Endodermal cell (in vitro differentiated cells): ENCODE data around the gene RANBP3L. TPM values are rescaled to one million over a fixed set of nuclear protein-coding genes. Genes with fewer than 3 reads are reported as not detected.

Experiments
- DNase-seq: peaks from one replicate; pipeline ENCODE4 v3.0.0-alpha.2; 2017
- H3K27ac ChIP-seq: 2 replicates; pipeline ENCODE4 v1.5.1; 2013; ENCODE audit warnings: mild to moderate bottlenecking, low read depth, low read length, moderate library complexity
- H3K27me3 ChIP-seq: 2 replicates; pipeline ENCODE4 v1.6.1; 2013; ENCODE audit warnings: mild to moderate bottlenecking, low read length, moderate library complexity; ENCODE audit not compliant: insufficient read depth, control insufficient read depth, poor library complexity, severe bottlenecking
- H3K36me3 ChIP-seq: 2 replicates; pipeline ENCODE4 v1.7.0; 2013; ENCODE audit warnings: mild to moderate bottlenecking, low read length, moderate library complexity; ENCODE audit not compliant: control insufficient read depth, insufficient read depth
- H3K4me1 ChIP-seq: one replicate; pipeline ENCODE4 v1.7.0; 2013; ENCODE audit warnings: low read length; ENCODE audit not compliant: control insufficient read depth, insufficient read depth
- H3K4me3 ChIP-seq: 2 replicates; pipeline ENCODE4 v1.5.1; 2013; ENCODE audit warnings: mild to moderate bottlenecking, low read length, moderate library complexity
- H3K9ac ChIP-seq: 2 replicates; pipeline ENCODE4 v1.6.1; 2013; ENCODE audit warnings: mild to moderate bottlenecking, low read length, moderate library complexity; ENCODE audit not compliant: poor library complexity, severe bottlenecking; ENCODE audit errors: extremely low read depth
- H3K9me3 ChIP-seq: 2 replicates; pipeline ENCODE4 v1.6.1; 2013; ENCODE audit warnings: mild to moderate bottlenecking, low read length, moderate library complexity; ENCODE audit not compliant: control insufficient read depth
- H3K27ac Mint-ChIP-seq: 2 replicates; pipeline ENCODE4 v1.8.0; 2020; ENCODE audit warnings: mixed read lengths
- H3K27me3 Mint-ChIP-seq: 2 replicates; pipeline ENCODE4 v1.8.0; 2021; ENCODE audit warnings: mild to moderate bottlenecking, mixed read lengths; ENCODE audit not compliant: insufficient read depth
- H3K36me3 Mint-ChIP-seq: 2 replicates; pipeline ENCODE4 v1.8.0; 2020; ENCODE audit warnings: low read depth, mixed read lengths
- H3K4me1 Mint-ChIP-seq: 2 replicates; pipeline ENCODE4 v1.8.0; 2020; ENCODE audit warnings: mixed read lengths
- H3K4me3 Mint-ChIP-seq: 2 replicates; pipeline ENCODE4 v1.8.0; 2020; ENCODE audit warnings: mild to moderate bottlenecking, moderate library complexity, mixed read lengths
- H3K9me3 Mint-ChIP-seq: 2 replicates; pipeline ENCODE4 v1.8.0; 2020; ENCODE audit warnings: mild to moderate bottlenecking, mixed read lengths
- WGBS, 2 experiments: methylation state at CpG; one replicate each; pipeline versions ENCODE4 v1.1.5 to v1.1.7; 2013; ENCODE audit warnings: missing lambda C conversion rate in 2 of 2, mixed read lengths in 1 of 2; ENCODE audit not compliant: insufficient coverage in 1 of 2, insufficient read length in 1 of 2; 5-methylcytosine and 5-hydroxymethylcytosine counted together
- total RNA-seq, 2 donors: library from RNA; stranded (reverse); fragmentation: NEBNext Ultra II Directional in 1 of 2; extraction: Animal tissue kit (Norgen Biotek cat#: 25700) in 1 of 2; gene quantifications; 2 replicates in 1 of 2; 3 replicates in 1 of 2; pipeline ENCODE4 v1.2.1, GENCODE V29; 2021
- TF ChIP-seq, protein P1 (sequence below): fragments of 200-600 bp; sonication (generic); conservative IDR thresholded peaks from 2 replicates; pipeline ENCODE4 v1.5.0; 2021; ENCODE audit warnings: antibody characterized with exemption, mild to moderate bottlenecking

The RANBP3L gene
- total RNA-seq, 2 donors from 2014 or later = not detected

DNA sequence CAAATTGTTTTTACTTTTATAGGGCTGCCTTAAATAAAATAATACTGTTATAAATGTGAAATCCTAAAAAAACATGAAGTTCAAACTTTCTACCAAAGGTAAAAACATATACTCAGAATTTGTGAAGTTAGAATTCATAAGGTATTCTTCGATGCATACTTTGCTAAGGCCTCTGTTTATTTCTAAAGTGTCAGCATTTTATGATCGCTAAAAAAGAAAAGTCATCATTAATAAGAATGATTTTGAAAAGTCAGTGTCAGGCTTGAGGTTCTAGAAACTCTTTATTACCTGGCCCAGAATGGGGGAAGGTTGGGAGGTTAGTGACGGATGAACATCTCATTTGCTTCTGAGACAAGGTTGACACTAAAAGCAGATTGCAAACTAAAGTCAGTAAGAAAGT lies 33.8 kb downstream of the RANBP3L start:
- no peak overlapping the region for H3K27ac Mint-ChIP-seq

DNA sequence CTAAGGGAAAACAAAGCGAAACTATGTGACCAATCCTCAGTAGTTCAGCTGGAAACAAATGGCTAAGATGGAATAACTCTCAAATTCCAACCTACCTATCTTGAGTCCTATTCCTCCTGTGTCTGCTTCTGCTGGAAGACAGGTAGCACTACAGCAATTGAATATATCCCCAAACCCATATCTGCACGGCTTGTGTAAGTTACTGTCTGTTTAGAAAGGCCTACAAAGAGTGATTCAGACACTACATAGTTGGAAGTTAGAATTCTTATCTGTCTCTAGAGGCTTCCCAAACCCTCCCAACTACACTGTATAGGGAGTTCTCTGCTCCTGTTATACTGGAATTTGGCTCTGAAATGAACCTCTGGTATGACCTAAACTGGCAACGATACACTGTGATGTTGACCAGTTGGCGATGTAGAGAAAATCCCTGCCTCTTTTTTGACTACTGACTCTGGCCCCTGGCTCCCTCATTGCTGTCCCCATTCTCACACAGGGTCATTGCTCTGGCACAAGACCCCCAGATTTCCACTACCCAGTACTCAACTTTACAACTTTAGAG lies 37.4 kb downstream of the RANBP3L start:
- no peak overlapping the region for H3K9ac ChIP-seq
- no peaks in the 10 kb centered on the region for H3K9me3 ChIP-seq
- no peak for DNase-seq
- no peaks in the 10 kb centered on the region for H3K4me1 ChIP-seq
- Mint-ChIP-seq H3K4me1 (no peaks in the 10 kb centered on the region), H3K27ac (no peak overlapping the region), H3K36me3 (no peaks in the 10 kb centered on the region), H3K4me3 (no peak overlapping the region), H3K9me3 (no peaks in the 10 kb centered on the region), H3K27me3 (peaks cover 5% of the 10 kb centered on the region)
- no peak overlapping the region for H3K27ac ChIP-seq
- no peak overlapping the region for H3K4me3 ChIP-seq
- no peaks in the 10 kb centered on the region for H3K36me3 ChIP-seq
- WGBS, 2 experiments = 89 to 97% methylated on average over 3 to 4 of the region's 4 CpGs
- TF ChIP-seq, protein P1, sequence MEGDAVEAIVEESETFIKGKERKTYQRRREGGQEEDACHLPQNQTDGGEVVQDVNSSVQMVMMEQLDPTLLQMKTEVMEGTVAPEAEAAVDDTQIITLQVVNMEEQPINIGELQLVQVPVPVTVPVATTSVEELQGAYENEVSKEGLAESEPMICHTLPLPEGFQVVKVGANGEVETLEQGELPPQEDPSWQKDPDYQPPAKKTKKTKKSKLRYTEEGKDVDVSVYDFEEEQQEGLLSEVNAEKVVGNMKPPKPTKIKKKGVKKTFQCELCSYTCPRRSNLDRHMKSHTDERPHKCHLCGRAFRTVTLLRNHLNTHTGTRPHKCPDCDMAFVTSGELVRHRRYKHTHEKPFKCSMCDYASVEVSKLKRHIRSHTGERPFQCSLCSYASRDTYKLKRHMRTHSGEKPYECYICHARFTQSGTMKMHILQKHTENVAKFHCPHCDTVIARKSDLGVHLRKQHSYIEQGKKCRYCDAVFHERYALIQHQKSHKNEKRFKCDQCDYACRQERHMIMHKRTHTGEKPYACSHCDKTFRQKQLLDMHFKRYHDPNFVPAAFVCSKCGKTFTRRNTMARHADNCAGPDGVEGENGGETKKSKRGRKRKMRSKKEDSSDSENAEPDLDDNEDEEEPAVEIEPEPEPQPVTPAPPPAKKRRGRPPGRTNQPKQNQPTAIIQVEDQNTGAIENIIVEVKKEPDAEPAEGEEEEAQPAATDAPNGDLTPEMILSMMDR = no peak
- no peaks in the 10 kb centered on the region for H3K27me3 ChIP-seq

More for the DNA sequence above, 33.8 kb downstream of the RANBP3L start:
- no peaks in the 10 kb centered on the region for H3K9me3 ChIP-seq
- no peaks in the 10 kb centered on the region for H3K27me3 ChIP-seq
- Mint-ChIP-seq H3K4me1 (no peaks in the 10 kb centered on the region), H3K27me3 (no peaks in the 10 kb centered on the region), H3K4me3 (no peak overlapping the region), H3K36me3 (no peaks in the 10 kb centered on the region), H3K9me3 (no peaks in the 10 kb centered on the region)
- no peaks in the 10 kb centered on the region for H3K4me1 ChIP-seq
- H3K27ac ChIP-seq = no peak overlapping the region
- 97 to 100% methylated on average over 2 to 3 of the region's 3 CpGs for WGBS, 2 experiments
- DNase-seq = no peak
- TF ChIP-seq, protein P1 = no peak
- H3K36me3 ChIP-seq = no peaks in the 10 kb centered on the region
- no peak overlapping the region for H3K4me3 ChIP-seq
- H3K9ac ChIP-seq = no peak overlapping the region

DNA sequence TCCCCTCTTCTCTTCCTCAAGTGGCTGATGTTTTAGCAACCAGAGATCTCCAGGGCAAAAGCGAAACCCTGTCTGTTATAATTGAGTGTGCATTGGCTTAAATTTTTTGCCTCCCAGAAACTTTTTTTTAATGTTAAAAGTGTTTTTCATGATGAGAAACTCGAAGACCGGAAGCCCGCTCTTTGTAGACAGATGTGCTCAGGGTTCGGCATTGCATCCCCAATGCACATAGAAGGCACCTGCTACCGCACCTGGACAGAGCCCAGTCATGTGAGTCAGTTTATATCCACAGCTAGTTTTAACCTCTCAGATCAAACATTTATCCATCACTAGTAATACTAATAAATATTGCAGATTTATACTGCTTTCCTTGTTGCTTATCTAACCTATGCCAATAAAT lies 40.5 kb downstream of the RANBP3L start:
- H3K36me3 Mint-ChIP-seq = no peaks in the 10 kb centered on the region
- no peak overlapping the region for H3K4me3 Mint-ChIP-seq
- TF ChIP-seq, protein P1 = no peak
- Histone ChIP-seq H3K4me3 (no peak overlapping the region), H3K27me3 (no peaks in the 10 kb centered on the region), H3K36me3 (no peaks in the 10 kb centered on the region), H3K9me3 (no peaks in the 10 kb centered on the region), H3K9ac (no peak overlapping the region), H3K27ac (no peak overlapping the region), H3K4me1 (no peaks in the 10 kb centered on the region)
- peaks cover 5% of the 10 kb centered on the region for H3K27me3 Mint-ChIP-seq
- DNase-seq = no peak
- H3K4me1 Mint-ChIP-seq = no peaks in the 10 kb centered on the region
- 92 to 100% methylated on average over 3 to 6 of the region's 6 CpGs for WGBS, 2 experiments
- no peaks in the 10 kb centered on the region for H3K9me3 Mint-ChIP-seq
- H3K27ac Mint-ChIP-seq = no peak overlapping the region
